Measurements from ENCODE around the gene DUSP23. TPM values are rescaled to one million over a fixed set of nuclear protein-coding genes. Genes with fewer than 3 reads are reported as not detected.

The DUSP23 gene
- total RNA-seq, 5 donors from 2014 or later (not counting 1 experiment from before 2014, with no cell fraction given), result 8.8 to 17.1 (median 14.3) TPM

DNA sequence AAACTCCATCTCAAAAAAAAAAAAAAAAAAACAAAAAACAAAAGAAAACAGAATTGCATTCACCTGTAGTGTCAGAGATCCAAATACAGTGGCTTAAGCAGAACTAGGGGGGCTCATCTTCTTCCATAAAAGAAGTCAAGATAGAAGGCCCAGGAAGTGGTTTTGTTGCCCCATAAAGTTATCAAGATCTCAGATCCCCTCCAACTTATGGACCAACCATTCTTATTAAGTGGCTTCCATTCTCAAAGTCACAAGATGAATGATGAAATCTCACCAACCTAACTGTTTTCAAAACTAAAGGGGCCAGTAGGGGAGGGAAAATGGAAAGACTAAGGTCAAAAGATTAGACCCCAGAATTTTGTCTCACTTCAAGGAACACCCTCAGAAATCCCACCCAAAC lies 30.1 kb upstream of the DUSP23 start:
- CTCF ChIA-PET, result no interaction called here
- no peaks in the 10 kb centered on the region for H3K4me1 ChIP-seq (ENCODE audit: control insufficient read depth in 1 of 2, extremely low read depth in 1 of 2, insufficient read depth in 2 of 2, low read length in 2 of 2)
- POLR2A ChIA-PET, result no interaction called here
- ATAC-seq (replicated peaks in 1 of 4) (no peak), DNase-seq (no peak)
- H3K36me3 ChIP-seq (ENCODE audit: control insufficient read depth in 2 of 2, extremely low read depth in 1 of 2, insufficient read depth in 1 of 2, low read length in 1 of 2), result no peaks in the 10 kb centered on the region
- Mint-ChIP-seq H3K27ac (no peak overlapping the region), H3K4me1 (no peaks in the 10 kb centered on the region), H3K27me3 (peaks cover 3 to 13% of the 10 kb centered on the region in 2 donors), H3K4me3 (no peak overlapping the region), H3K9me3 (no peaks in the 10 kb centered on the region), H3K36me3 (no peaks in the 10 kb centered on the region)
- no peak overlapping the region for H3K4me3 ChIP-seq (ENCODE audit: control insufficient read depth in 1 of 2, extremely low read depth in 1 of 2, low read length in 1 of 2)
- no peaks in the 10 kb centered on the region for H3K27me3 ChIP-seq (replicated peaks in 1 of 2; ENCODE audit: control insufficient read depth in 2 of 2, extremely low read depth in 1 of 2, insufficient read depth in 2 of 2, low read length in 1 of 2)
- no peak overlapping the region for H3K27ac ChIP-seq (ENCODE audit: low read length)
- H3K9me3 ChIP-seq, result no peaks in the 10 kb centered on the region

GRCh38 chr1:159751031-159751430 lies 29.7 kb upstream of the DUSP23 start:
- DNase-seq (no peak), ATAC-seq (replicated peaks in 1 of 4) (no peak)
- H3K4me3 ChIP-seq (ENCODE audit: control insufficient read depth in 1 of 2, extremely low read depth in 1 of 2, low read length in 1 of 2), result no peak overlapping the region
- H3K36me3 ChIP-seq (ENCODE audit: control insufficient read depth in 2 of 2, extremely low read depth in 1 of 2, insufficient read depth in 1 of 2, low read length in 1 of 2), result no peaks in the 10 kb centered on the region
- no peaks in the 10 kb centered on the region for H3K9me3 Mint-ChIP-seq
- H3K27me3 Mint-ChIP-seq, result peaks cover 3 to 13% of the 10 kb centered on the region in 2 donors
- H3K27ac ChIP-seq (ENCODE audit: low read length), result no peak overlapping the region
- H3K4me1 Mint-ChIP-seq, result no peaks in the 10 kb centered on the region
- H3K4me3 Mint-ChIP-seq, result no peak overlapping the region
- H3K27me3 ChIP-seq (replicated peaks in 1 of 2; ENCODE audit: control insufficient read depth in 2 of 2, extremely low read depth in 1 of 2, insufficient read depth in 2 of 2, low read length in 1 of 2), result no peaks in the 10 kb centered on the region
- H3K27ac Mint-ChIP-seq, result no peak overlapping the region
- no peaks in the 10 kb centered on the region for H3K9me3 ChIP-seq
- POLR2A ChIA-PET, result no interaction called here
- CTCF ChIA-PET, result no interaction called here
- H3K36me3 Mint-ChIP-seq, result no peaks in the 10 kb centered on the region
- H3K4me1 ChIP-seq (ENCODE audit: control insufficient read depth in 1 of 2, extremely low read depth in 1 of 2, insufficient read depth in 2 of 2, low read length in 2 of 2), result no peaks in the 10 kb centered on the region

DNA sequence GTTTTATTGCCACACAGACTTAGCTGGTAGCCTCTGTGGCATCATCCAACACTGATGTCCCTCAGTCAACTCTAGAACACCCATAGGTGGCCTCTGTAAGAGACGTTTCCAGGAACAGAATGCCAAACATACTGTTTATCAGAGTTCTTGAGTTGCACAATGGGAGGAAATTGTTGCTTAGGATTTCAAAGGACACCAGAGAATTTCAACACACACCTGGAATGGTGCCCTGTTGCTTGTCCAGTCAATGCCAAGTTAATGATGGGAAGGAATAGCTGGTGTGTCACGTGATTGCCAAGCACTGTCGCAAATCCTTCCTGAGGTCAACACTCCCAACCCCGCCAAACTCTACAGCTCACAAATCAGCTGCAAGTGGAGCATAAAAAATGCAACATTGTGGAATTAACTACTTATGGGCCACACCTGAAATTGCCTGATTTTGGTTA lies 28.6 kb upstream of the DUSP23 start:
- H3K27ac Mint-ChIP-seq, result no peak overlapping the region
- H3K27me3 Mint-ChIP-seq, result peaks cover 3 to 13% of the 10 kb centered on the region in 2 donors
- H3K4me1 Mint-ChIP-seq, result no peaks in the 10 kb centered on the region
- no peaks in the 10 kb centered on the region for H3K9me3 ChIP-seq
- ATAC-seq (replicated peaks in 1 of 4), result no peak
- no peak overlapping the region for H3K4me3 ChIP-seq (ENCODE audit: control insufficient read depth in 1 of 2, extremely low read depth in 1 of 2, low read length in 1 of 2)
- no peaks in the 10 kb centered on the region for H3K9me3 Mint-ChIP-seq
- ChIA-PET CTCF (no interaction called here), POLR2A (interaction anchor here in 1 of 2 donors (0.5 kb wide), 1 partner anchor 638 kb away, joined by 3 read pairs; no protein-coding TSS in a partner anchor)
- H3K27me3 ChIP-seq (replicated peaks in 1 of 2; ENCODE audit: control insufficient read depth in 2 of 2, extremely low read depth in 1 of 2, insufficient read depth in 2 of 2, low read length in 1 of 2), result no peaks in the 10 kb centered on the region
- no peak overlapping the region for H3K4me3 Mint-ChIP-seq
- no CpG with 5 or more reads among the region's 4 CpGs for WGBS (ENCODE audit: insufficient coverage)
- H3K36me3 Mint-ChIP-seq, result no peaks in the 10 kb centered on the region
- no peak overlapping the region for H3K27ac ChIP-seq (ENCODE audit: low read length)
- no peak for DNase-seq
- H3K4me1 ChIP-seq (ENCODE audit: control insufficient read depth in 1 of 2, extremely low read depth in 1 of 2, insufficient read depth in 2 of 2, low read length in 2 of 2), result no peaks in the 10 kb centered on the region
- H3K36me3 ChIP-seq (ENCODE audit: control insufficient read depth in 2 of 2, extremely low read depth in 1 of 2, insufficient read depth in 1 of 2, low read length in 1 of 2), result no peaks in the 10 kb centered on the region

- Mint-ChIP-seq H3K4me3 (no peak overlapping the region), H3K4me1 (no peaks in the 10 kb centered on the region), H3K27me3 (peaks cover 3 to 13% of the 10 kb centered on the region in 2 donors), H3K36me3 (no peaks in the 10 kb centered on the region), H3K9me3 (no peaks in the 10 kb centered on the region), H3K27ac (no peak overlapping the region)
- Histone ChIP-seq H3K4me1 (ENCODE audit: control insufficient read depth in 1 of 2, extremely low read depth in 1 of 2, insufficient read depth in 2 of 2, low read length in 2 of 2) (no peaks in the 10 kb centered on the region), H3K27ac (ENCODE audit: low read length) (no peak overlapping the region), H3K9me3 (no peaks in the 10 kb centered on the region), H3K36me3 (ENCODE audit: control insufficient read depth in 2 of 2, extremely low read depth in 1 of 2, insufficient read depth in 1 of 2, low read length in 1 of 2) (no peaks in the 10 kb centered on the region), H3K4me3 (ENCODE audit: control insufficient read depth in 1 of 2, extremely low read depth in 1 of 2, low read length in 1 of 2) (no peak overlapping the region), H3K27me3 (replicated peaks in 1 of 2; ENCODE audit: control insufficient read depth in 2 of 2, extremely low read depth in 1 of 2, insufficient read depth in 2 of 2, low read length in 1 of 2) (no peaks in the 10 kb centered on the region)
- 81% methylated on average over 2 of the region's 4 CpGs for WGBS (ENCODE audit: insufficient coverage)
- no peak for DNase-seq
- ChIA-PET POLR2A (interaction anchor here in 1 of 2 donors (0.5 kb wide), 1 partner anchor 192 kb away, joined by 3 read pairs; no protein-coding TSS in a partner anchor), CTCF (no interaction called here)
- ATAC-seq (replicated peaks in 1 of 4), result no peak
Measured at GRCh38 chr1:159753386-159753785, 27.4 kb upstream of the DUSP23 start.

DNA sequence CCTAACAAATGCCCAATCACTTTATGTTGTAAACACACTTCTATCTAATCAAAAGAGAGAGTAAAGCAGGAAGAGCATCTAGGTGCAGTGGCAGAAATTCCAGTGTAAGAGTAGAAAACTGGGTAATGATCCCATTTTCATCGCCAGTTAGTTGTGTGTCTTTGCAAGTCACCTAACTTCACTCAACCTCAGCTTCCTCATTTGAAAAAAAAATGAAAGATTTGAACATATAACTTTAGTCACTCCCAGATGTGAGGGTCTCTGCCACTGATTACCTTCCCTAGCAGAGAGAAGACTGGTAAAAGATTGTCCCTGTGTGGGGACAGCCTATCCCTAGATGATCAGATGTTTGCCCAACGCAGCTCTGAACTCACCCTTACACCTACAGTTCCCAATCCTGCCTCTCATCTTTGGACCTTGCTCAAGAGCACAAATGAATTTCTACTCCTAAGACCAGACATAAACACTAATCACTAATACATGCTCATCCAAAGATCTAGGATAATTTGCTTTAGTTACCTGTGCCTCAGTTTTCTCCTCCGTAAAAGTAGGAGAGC lies 25.2 kb upstream of the DUSP23 start:
- no peak overlapping the region for H3K4me3 ChIP-seq (ENCODE audit: control insufficient read depth in 1 of 2, extremely low read depth in 1 of 2, low read length in 1 of 2)
- Mint-ChIP-seq H3K27me3 (peaks cover 3 to 13% of the 10 kb centered on the region in 2 donors), H3K4me3 (no peak overlapping the region), H3K4me1 (no peaks in the 10 kb centered on the region), H3K9me3 (no peaks in the 10 kb centered on the region), H3K27ac (no peak overlapping the region), H3K36me3 (no peaks in the 10 kb centered on the region)
- no peaks in the 10 kb centered on the region for H3K36me3 ChIP-seq (ENCODE audit: control insufficient read depth in 2 of 2, extremely low read depth in 1 of 2, insufficient read depth in 1 of 2, low read length in 1 of 2)
- no peaks in the 10 kb centered on the region for H3K4me1 ChIP-seq (ENCODE audit: control insufficient read depth in 1 of 2, extremely low read depth in 1 of 2, insufficient read depth in 2 of 2, low read length in 2 of 2)
- ATAC-seq (replicated peaks in 1 of 4) (no peak), DNase-seq (no peak)
- ChIA-PET CTCF (no interaction called here), POLR2A (no interaction called here)
- H3K9me3 ChIP-seq, result no peaks in the 10 kb centered on the region
- H3K27me3 ChIP-seq (replicated peaks in 1 of 2; ENCODE audit: control insufficient read depth in 2 of 2, extremely low read depth in 1 of 2, insufficient read depth in 2 of 2, low read length in 1 of 2), result no peaks in the 10 kb centered on the region
- WGBS (ENCODE audit: insufficient coverage), result no CpG with 5 or more reads among the region's 3 CpGs
- no peak overlapping the region for H3K27ac ChIP-seq (ENCODE audit: low read length)

DNA sequence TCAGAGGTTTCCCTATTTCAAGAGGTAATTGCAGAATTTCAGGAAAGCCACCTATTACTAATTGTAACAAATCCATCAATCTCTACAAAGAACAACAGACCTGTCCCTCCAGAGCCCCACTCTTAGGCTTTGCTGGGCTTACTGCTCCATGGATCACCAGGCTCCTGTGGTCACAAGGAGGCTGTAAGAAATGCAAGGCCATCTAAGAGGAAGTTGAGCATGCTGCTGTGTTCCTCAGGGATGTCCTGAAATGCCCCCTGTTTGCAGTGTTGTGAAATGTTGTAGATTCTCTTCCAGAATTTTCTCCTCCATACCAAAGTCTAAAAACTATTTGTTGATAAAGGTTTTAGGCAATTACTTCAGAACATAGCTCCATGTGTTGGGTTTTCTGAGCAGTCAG lies 24.4 kb upstream of the DUSP23 start:
- ATAC-seq (replicated peaks in 1 of 4) (no peak), DNase-seq (no peak)
- no peaks in the 10 kb centered on the region for H3K9me3 ChIP-seq
- no peak overlapping the region for H3K4me3 ChIP-seq (ENCODE audit: control insufficient read depth in 1 of 2, extremely low read depth in 1 of 2, low read length in 1 of 2)
- ChIA-PET CTCF (no interaction called here), POLR2A (no interaction called here)
- no peaks in the 10 kb centered on the region for H3K36me3 Mint-ChIP-seq
- H3K4me1 Mint-ChIP-seq, result no peaks in the 10 kb centered on the region
- H3K27me3 Mint-ChIP-seq, result peaks cover 7 to 14% of the 10 kb centered on the region in 2 donors
- H3K4me3 Mint-ChIP-seq, result no peak overlapping the region
- H3K27me3 ChIP-seq (replicated peaks in 1 of 2; ENCODE audit: control insufficient read depth in 2 of 2, extremely low read depth in 1 of 2, insufficient read depth in 2 of 2, low read length in 1 of 2), result no peaks in the 10 kb centered on the region
- no peak overlapping the region for H3K27ac ChIP-seq (ENCODE audit: low read length)
- H3K9me3 Mint-ChIP-seq, result no peaks in the 10 kb centered on the region
- H3K27ac Mint-ChIP-seq, result no peak overlapping the region
- H3K4me1 ChIP-seq (ENCODE audit: control insufficient read depth in 1 of 2, extremely low read depth in 1 of 2, insufficient read depth in 2 of 2, low read length in 2 of 2), result no peaks in the 10 kb centered on the region
- H3K36me3 ChIP-seq (ENCODE audit: control insufficient read depth in 2 of 2, extremely low read depth in 1 of 2, insufficient read depth in 1 of 2, low read length in 1 of 2), result no peaks in the 10 kb centered on the region

- H3K27me3 ChIP-seq (replicated peaks in 1 of 2; ENCODE audit: control insufficient read depth in 2 of 2, extremely low read depth in 1 of 2, insufficient read depth in 2 of 2, low read length in 1 of 2), result peaks cover 0 to 7% of the 10 kb centered on the region in 2 experiments
- no CpG with 5 or more reads among the region's 1 CpG for WGBS (ENCODE audit: insufficient coverage)
- ChIA-PET CTCF (no interaction called here), POLR2A (no interaction called here)
- Mint-ChIP-seq H3K27me3 (peaks cover 5 to 18% of the 10 kb centered on the region in 2 donors), H3K36me3 (no peaks in the 10 kb centered on the region), H3K4me3 (no peak overlapping the region), H3K4me1 (no peaks in the 10 kb centered on the region), H3K27ac (no peak overlapping the region), H3K9me3 (no peaks in the 10 kb centered on the region)
- ATAC-seq (replicated peaks in 1 of 4), result no peak
- no peak for DNase-seq
- H3K36me3 ChIP-seq (ENCODE audit: control insufficient read depth in 2 of 2, extremely low read depth in 1 of 2, insufficient read depth in 1 of 2, low read length in 1 of 2), result no peaks in the 10 kb centered on the region
- no peak overlapping the region for H3K4me3 ChIP-seq (ENCODE audit: control insufficient read depth in 1 of 2, extremely low read depth in 1 of 2, low read length in 1 of 2)
- H3K27ac ChIP-seq (ENCODE audit: low read length), result no peak overlapping the region
- no peaks in the 10 kb centered on the region for H3K4me1 ChIP-seq (ENCODE audit: control insufficient read depth in 1 of 2, extremely low read depth in 1 of 2, insufficient read depth in 2 of 2, low read length in 2 of 2)
- no peaks in the 10 kb centered on the region for H3K9me3 ChIP-seq
Measured at GRCh38 chr1:159763686-159764085, 17.1 kb upstream of the DUSP23 start.
